Sigmoid colon (tissue), 4 donors: ENCODE results near the gene PRICKLE3.

Source experiments
- CTCF ChIP-seq, 4 experiments: fragments of 450-650 bp in 3 of 4; fragments of 200-600 bp in 1 of 4; IDR thresholded peaks; one replicate each; pipeline ENCODE4 v1.5.1; 2016 to 2019; ENCODE audit warnings: antibody characterized with exemption in 4 of 4, mild to moderate bottlenecking in 3 of 4, moderate library complexity in 2 of 4
- EP300 ChIP-seq, 4 donors: sonication (generic); formaldehyde crosslinking; IDR thresholded peaks; one replicate each; pipeline ENCODE4 v1.6.1; 2017; ENCODE audit warnings: antibody characterized with exemption in 4 of 4
- POLR2A ChIP-seq, 2 donors: fragments of 450-650 bp; IDR thresholded peaks; one replicate each; pipeline ENCODE4 v1.6.1; 2016; ENCODE audit warnings: antibody characterized with exemption in 2 of 2, mild to moderate bottlenecking in 2 of 2, moderate library complexity in 2 of 2
- POLR2AphosphoS5 ChIP-seq, 4 donors: sonication (generic); formaldehyde crosslinking; IDR thresholded peaks; one replicate each; pipeline ENCODE4 v1.6.1; 2017; ENCODE audit warnings: antibody characterized with exemption in 4 of 4

- TF ChIP-seq POLR2A (IDR thresholded peaks at IDR 0.05) (no peak), CTCF (IDR thresholded peaks at IDR 0.05) (no peak), EP300 (IDR thresholded peaks at IDR 0.05) (no peak), POLR2AphosphoS5 (IDR thresholded peaks at IDR 0.05) (no peak)
Observed at GRCh38 chrX:49199315-49199595, 13.1 kb upstream of the PRICKLE3 start.
